DMS53 treated with DMSO at 0.1 percent for 48 hours (cell line): ENCODE measurements around the gene MED23.
"Not testable (repeated sequence)": the region's sequence is repeated elsewhere in the genome, so short reads cannot be mapped to it uniquely, and the experiment has no call there.

ENCODE experiments used
- DNase-seq: peaks from one replicate; lab custom pipeline; 2025; ENCODE audit not compliant: unreplicated experiment; lab: John Stamatoyannopoulos, UW

Gene MED23

GRCh38 chr6:131574686-131575085, 53.4 kb downstream of the MED23 start:
- DNase-seq: no peak

GRCh38 chr6:131574133-131574532, 53.9 kb downstream of the MED23 start:
- DNase-seq: no peak

- DNase-seq: no peak
Observed at GRCh38 chr6:131572686-131573415, 55.2 kb downstream of the MED23 start, which contains the start of gene ARG1. TSS of gene ARG1 (plus strand) at chr6:131573226. CDS start at chr6:131573283, 57 bp downstream.

- DNase-seq: no peak
Observed at GRCh38 chr6:131568726-131569125, 59.3 kb downstream of the MED23 start.

- no peak for DNase-seq
Observed at GRCh38 chr6:131565056-131565455, 63.0 kb downstream of the MED23 start.

GRCh38 chr6:131561925-131562707, 65.9 kb downstream of the MED23 start:
- no peak for DNase-seq

GRCh38 chr6:131558922-131559321, 69.1 kb downstream of the MED23 start:
- no peak for DNase-seq

GRCh38 chr6:131555992-131556391, 72.0 kb downstream of the MED23 start:
- no peak for DNase-seq

GRCh38 chr6:131552572-131552971, 75.5 kb downstream of the MED23 start:
- no peak for DNase-seq

GRCh38 chr6:131551902-131552301, 76.1 kb downstream of the MED23 start:
- DNase-seq: no peak

GRCh38 chr6:131549811-131550210, 78.2 kb downstream of the MED23 start:
- no peak for DNase-seq

- DNase-seq: no peak
Observed at GRCh38 chr6:131548441-131548840, 79.6 kb downstream of the MED23 start.

- DNase-seq: no peak
Observed at GRCh38 chr6:131547488-131547887, 80.6 kb downstream of the MED23 start.

GRCh38 chr6:131545317-131545716, 82.7 kb downstream of the MED23 start:
- no peak for DNase-seq

GRCh38 chr6:131538615-131539014, 89.4 kb downstream of the MED23 start:
- not testable (repeated sequence) for DNase-seq

- no peak for DNase-seq
Observed at GRCh38 chr6:131532580-131533039, 95.4 kb downstream of the MED23 start.

- DNase-seq: not testable (repeated sequence)
Observed at GRCh38 chr6:131531681-131532080, 96.4 kb downstream of the MED23 start.

- not testable (repeated sequence) for DNase-seq
Observed at GRCh38 chr6:131530936-131531335, 97.1 kb downstream of the MED23 start.

- DNase-seq: no peak
Observed at GRCh38 chr6:131524695-131525336, 103.2 kb downstream of the MED23 start.

GRCh38 chr6:131523988-131524673, 103.9 kb downstream of the MED23 start:
- DNase-seq: no peak
